Epidermal melanocyte (primary cell): Measurements from ENCODE around the gene RHBDD3.
"Not testable (repeated sequence)": the region's sequence is repeated elsewhere in the genome, so short reads cannot be mapped to it uniquely, and the experiment has no call there.

Experiments
- DNase-seq: peaks from one replicate; pipeline ENCODE4 v3.0.0; 2011; ENCODE audit warnings: low spot score; ENCODE audit not compliant: insufficient read length

RHBDD3 gene

GRCh38 chr22:29251981-29252911 is 15.5 kb downstream of the RHBDD3 start:
- DNase-seq = no peak

DNA sequence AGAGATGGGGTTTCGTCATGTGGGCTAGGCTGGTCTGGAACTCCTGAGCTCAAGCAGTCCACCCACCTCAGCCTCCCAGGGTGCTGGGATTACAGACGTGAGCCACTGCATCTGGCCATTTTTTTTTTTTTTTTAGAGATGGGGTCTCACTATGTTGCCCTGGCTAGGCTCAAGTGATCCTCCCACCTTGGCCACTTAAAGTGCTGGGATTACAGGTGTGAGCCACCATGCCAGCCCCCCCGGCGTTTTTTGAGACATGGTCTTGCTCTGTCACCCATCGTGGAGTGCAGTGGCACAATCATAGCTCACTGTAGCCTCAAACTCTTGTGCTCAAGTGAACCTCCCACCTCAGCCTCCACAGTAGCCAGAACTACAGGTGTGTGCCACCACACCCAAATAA is 16.5 kb downstream of the RHBDD3 start:
- DNase-seq = no peak

GRCh38 chr22:29247891-29248290 is 19.9 kb downstream of the RHBDD3 start:
- DNase-seq = not testable (repeated sequence)

DNA sequence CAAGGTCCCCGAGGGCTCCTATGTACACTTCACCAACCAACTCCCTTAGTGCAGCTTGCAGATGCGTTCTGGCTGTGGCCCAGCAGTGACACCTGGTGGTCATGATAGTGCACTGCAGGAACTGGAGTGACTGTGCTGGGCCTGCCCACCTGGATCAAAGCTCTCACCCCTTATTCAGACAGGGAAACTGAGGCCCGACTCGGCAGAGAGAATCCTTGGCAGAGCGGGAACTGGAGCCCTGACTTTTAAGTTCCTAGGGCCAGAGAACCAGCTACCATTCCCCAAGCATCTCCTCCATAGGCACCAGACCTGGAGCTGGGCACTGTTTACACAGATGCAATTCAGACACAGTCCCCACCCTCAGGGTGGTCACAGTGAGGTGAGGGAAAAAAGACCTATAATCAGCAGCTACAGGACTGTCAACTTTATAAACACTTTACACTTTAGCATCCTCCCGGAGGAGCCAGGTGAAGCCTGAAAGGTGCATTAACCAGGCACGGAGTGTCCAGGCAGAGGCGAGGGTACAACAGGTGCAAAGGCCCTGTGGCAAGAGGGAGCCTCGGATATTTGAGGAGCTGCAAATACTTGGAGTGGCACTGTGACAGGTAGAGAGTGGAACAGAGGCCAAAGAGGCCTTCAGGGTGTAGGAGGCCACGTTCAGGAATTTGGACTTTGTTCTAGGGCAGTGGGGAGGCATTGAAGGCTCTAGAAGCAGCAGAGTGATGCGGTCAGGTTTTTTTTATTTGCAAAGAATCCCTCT is 22.0 kb downstream of the RHBDD3 start:
- DNase-seq = peak; percentile 72

GRCh38 chr22:29244785-29245625 is 22.8 kb downstream of the RHBDD3 start:
- peak; percentile 14 for DNase-seq

DNA sequence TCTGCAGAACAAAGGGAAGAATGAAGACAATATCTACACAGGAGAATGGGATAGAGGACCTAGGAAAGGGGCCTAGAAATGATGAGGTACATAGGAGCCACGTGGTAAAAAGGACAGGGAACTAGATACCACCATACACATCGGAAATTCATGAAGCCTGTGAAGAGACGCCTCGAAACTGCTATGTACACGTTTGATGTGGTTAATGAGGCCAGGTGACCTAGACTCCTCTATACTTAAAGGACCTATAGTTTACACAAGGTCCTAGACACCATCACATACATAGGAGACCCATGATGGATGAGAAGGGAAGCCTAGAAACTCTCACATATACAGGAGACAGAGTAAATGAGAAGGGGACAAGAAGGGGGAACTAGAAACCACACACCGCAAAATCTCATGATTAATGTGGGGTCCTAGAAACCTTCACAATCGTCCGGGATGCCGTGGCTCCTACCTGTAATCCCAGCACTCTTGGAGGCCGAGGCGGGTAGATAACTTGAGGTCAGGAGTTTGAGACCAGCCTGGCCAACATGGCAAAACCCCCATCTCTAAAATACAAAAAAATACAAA is 23.8 kb downstream of the RHBDD3 start:
- DNase-seq = no peak

DNA sequence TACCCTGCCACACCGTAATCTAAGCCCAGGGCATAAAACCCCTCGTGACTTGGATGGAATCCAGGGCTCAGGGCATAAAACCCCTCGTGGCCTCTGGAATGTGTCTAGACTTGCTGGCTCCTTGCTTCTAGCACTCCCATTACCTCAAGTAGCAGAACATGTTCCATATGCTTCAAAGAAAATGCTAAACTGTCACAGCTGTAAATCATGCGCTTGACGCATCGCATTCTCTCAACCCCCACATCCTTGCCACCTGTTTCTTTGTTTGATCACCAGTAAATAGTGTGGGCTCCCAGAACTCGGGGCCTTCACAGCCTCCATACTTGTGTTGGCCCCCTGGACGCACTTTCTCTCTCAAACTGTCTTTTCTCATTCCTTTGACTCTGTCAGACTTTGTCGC is 27.3 kb downstream of the RHBDD3 start:
- not testable (repeated sequence) for DNase-seq

GRCh38 chr22:29233277-29233877 is 34.4 kb downstream of the RHBDD3 start:
- no peak for DNase-seq

DNA sequence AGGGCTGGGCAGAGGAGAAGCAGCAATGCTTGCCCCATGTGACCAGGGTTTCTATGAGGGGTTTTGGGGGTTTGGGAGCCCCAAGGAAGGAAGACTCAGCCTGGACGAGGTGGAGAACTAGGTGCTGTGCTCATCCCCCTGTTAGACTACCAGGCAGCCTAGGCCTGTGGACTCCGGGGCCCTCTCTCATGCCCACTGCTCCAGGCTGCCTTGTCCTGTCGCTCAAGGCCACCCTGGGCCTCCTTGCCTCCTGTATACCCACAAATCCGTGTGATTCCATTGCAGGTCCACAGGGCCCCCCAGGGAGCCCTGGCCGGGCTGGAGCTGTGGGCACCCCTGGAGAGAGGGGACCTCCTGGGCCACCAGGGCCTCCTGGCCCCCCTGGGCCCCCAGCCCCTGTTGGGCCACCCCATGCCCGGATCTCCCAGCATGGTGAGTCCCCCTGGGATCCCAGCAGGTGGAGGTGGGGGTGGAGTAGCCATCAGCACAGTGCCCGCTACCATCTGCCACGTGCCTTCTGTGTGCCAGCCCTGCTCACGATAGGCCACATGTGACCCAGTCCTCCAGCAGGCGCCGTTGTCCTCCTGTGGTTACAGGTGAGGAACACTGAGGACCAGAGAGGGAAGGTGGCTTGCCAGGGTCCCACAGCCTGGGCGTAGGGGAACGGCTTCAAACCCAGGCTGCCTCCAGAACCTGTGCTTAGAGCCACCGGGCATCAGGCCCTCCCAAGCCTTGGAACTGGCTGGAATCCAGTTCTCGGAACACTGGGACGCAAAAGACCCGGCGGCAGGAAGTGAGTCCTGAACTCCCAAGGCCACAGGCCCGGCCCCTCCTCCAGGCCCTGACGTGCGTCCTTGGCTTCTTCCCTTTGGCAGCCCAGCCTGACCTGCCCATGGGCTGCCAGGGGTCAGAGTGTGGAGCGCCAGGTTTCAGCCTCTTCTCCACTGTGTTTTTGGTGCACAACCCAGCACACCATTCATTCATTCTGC is 35.5 kb downstream of the RHBDD3 start:
- DNase-seq = no peak

GRCh38 chr22:29230972-29231875 is 36.6 kb downstream of the RHBDD3 start:
- DNase-seq = no peak

- no peak for DNase-seq
Measured at GRCh38 chr22:29226351-29226981, 41.3 kb downstream of the RHBDD3 start.

GRCh38 chr22:29225422-29226090 is 42.2 kb downstream of the RHBDD3 start:
- DNase-seq = no peak

DNA sequence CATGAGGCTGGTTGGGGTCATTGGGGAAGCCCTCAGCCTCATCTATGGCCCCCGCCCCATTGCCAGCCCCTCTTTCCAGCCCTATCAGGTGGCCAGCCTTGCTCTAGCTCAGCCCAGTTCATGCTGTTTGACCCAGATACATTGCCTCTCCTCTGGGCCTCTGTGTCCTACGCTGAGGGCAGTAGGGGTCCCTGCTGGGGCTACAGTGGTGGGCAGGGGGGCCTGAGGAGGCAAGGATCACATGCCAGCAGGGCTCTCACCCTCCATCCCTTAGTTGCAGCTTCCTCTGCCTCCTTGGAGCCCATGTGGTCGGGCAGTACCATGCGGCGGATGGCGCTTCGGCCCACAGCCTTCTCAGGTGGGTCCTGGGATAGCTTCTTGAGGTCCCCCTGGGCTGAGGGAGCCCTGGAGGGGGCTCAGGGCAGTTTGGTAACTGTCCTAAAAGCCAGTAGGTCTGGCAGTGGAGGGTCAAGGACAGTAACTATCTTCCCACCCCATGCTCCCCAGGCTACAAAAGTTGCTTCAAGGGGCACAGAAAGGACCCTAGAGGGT is 42.8 kb downstream of the RHBDD3 start:
- no peak for DNase-seq

DNA sequence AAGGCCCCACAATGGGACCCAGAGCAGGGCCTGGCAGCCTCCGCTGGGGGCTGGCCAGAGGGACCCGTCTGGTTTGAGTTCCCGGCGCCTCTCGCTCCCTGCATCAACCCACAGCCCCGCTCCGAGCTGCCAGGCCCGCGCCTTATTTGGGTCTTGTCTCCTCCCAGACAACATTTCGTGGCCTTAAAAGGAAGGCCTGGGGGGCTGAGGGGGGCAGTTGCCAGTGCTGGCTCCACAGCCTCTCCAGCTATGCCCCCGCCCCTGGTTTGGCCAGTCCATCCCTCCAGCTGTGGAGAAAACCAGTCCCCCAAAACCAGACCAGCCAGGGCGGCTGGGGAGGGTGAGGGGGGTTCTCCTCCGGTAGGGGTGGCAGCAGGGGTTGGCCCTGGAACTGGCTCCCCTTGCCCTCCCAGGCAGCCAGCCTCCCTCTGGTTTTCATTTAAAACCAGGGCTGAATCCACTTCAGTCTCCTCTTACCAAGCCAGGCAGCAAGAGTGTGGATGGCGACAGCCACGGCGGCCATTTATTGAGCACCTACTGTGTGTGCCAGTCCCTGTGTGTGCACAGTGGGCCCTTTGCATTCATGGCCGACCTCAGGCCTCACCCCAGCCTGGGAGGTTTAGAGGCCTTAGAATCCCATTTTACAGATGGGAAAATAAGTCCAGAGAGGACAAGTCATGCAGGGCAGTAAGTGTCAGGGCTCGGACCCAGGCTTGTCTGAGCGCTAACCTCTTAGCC is 43.5 kb downstream of the RHBDD3 start:
- no peak for DNase-seq

- no peak for DNase-seq
Measured at GRCh38 chr22:29219881-29220670, 47.7 kb downstream of the RHBDD3 start.

DNA sequence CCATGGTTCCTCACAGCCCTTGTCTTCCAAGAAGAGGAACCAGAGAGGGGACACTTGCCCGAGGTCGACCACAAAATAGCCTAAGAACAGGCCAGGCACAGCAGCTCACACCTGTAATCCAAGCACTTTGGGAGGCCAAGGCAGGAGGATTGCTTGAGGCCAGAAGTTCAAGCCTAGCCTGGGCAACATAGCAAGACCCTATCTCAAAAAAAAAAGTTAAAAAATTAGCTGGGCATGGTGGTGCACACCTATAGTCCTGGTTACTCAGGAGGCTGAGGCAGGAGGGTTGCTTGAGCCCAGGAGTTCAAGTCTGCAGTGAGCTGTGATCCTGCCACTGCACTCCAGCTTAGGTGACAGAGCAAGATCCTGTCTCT is 48.4 kb downstream of the RHBDD3 start:
- DNase-seq = not testable (repeated sequence)
